HEK293T (cell line): ENCODE data around the gene CLIP3.

Experiments
- CTCF ChIA-PET: fragments of 350-600 bp; formaldehyde crosslinking; extraction: SDS; loops from one replicate; lab custom pipeline; 2021; ENCODE audit warnings: antibody characterized with exemption, inconsistent platforms; lab: Yijun Ruan, JAX
- POLR2A ChIA-PET: fragments of 350-600 bp; formaldehyde crosslinking; extraction: SDS; loops from one replicate; lab custom pipeline; 2020; ENCODE audit warnings: antibody characterized with exemption, inconsistent platforms; lab: Yijun Ruan, JAX
- DNase-seq: peaks from one replicate; pipeline ENCODE4 v3.0.0; 2012; ENCODE audit warnings: mixed read lengths; ENCODE audit errors: extremely low spot score
- ARNT ChIP-seq: fragments of 450-650 bp; IDR thresholded peaks from 2 replicates; pipeline ENCODE4 v1.6.1; 2017; ENCODE audit warnings: mild to moderate bottlenecking
- BHLHE40 ChIP-seq: fragments of 450-650 bp; IDR thresholded peaks from 2 replicates; pipeline ENCODE4 v1.6.1; 2016; ENCODE audit warnings: mild to moderate bottlenecking, moderate library complexity, borderline replicate concordance
- CTBP1 ChIP-seq: fragments of 450-650 bp; IDR thresholded peaks from 2 replicates; pipeline ENCODE4 v1.6.1; 2016; ENCODE audit warnings: borderline replicate concordance
- ELF4 ChIP-seq: fragments of 450-650 bp; IDR thresholded peaks from 2 replicates; pipeline ENCODE4 v1.6.1; 2017; ENCODE audit warnings: antibody characterized with exemption
- FOXA1 ChIP-seq: fragments of 450-650 bp; IDR thresholded peaks from 2 replicates; pipeline ENCODE4 v1.6.1; 2016; ENCODE audit warnings: mild to moderate bottlenecking
- FOXK2 ChIP-seq: fragments of 450-650 bp; IDR thresholded peaks from 2 replicates; pipeline ENCODE4 v1.6.1; 2016; ENCODE audit warnings: mild to moderate bottlenecking
- FOXM1 ChIP-seq: fragments of 450-650 bp; IDR thresholded peaks from 2 replicates; pipeline ENCODE4 v1.6.1; 2017; ENCODE audit warnings: mild to moderate bottlenecking, borderline replicate concordance
- HDGF ChIP-seq: fragments of 450-650 bp; IDR thresholded peaks from 2 replicates; pipeline ENCODE4 v1.6.1; 2017; ENCODE audit warnings: antibody characterized with exemption, borderline replicate concordance
- L3MBTL2 ChIP-seq: fragments of 450-650 bp; conservative IDR thresholded peaks from 2 replicates; pipeline ENCODE4 v1.6.1; 2016; ENCODE audit warnings: mild to moderate bottlenecking
- LEF1 ChIP-seq: fragments of 450-650 bp; IDR thresholded peaks from 2 replicates; pipeline ENCODE4 v1.6.1; 2017; ENCODE audit warnings: mild to moderate bottlenecking, borderline replicate concordance
- NFRKB ChIP-seq: fragments of 450-650 bp; IDR thresholded peaks from 2 replicates; pipeline ENCODE4 v1.6.1; 2016; ENCODE audit warnings: mild to moderate bottlenecking, moderate library complexity
- SP1 ChIP-seq: fragments of 450-650 bp; IDR thresholded peaks from 2 replicates; pipeline ENCODE4 v1.6.1; 2017
- SUZ12 ChIP-seq: fragments of 450-650 bp; IDR thresholded peaks from 2 replicates; pipeline ENCODE4 v1.6.1; 2016; ENCODE audit warnings: mild to moderate bottlenecking
- TARDBP ChIP-seq: fragments of 450-650 bp; IDR thresholded peaks from 2 replicates; pipeline ENCODE4 v1.6.1; 2016
- ZNF384 ChIP-seq: fragments of 450-650 bp; IDR thresholded peaks from 2 replicates; pipeline ENCODE4 v1.6.1; 2016
- TF ChIP-seq, protein P1 (sequence below): fragments of 450-650 bp; IDR thresholded peaks from 2 replicates; pipeline ENCODE4 v1.6.1; 2016

The CLIP3 gene

GRCh38 chr19:36027696-36028095, 5.0 kb downstream of the CLIP3 start:
- DNase-seq: no peak
- TF ChIP-seq NFRKB: no peak
- no peak for TF ChIP-seq BHLHE40
- no peak for TF ChIP-seq HDGF
- TF ChIP-seq FOXA1: no peak
- TF ChIP-seq, protein P1, sequence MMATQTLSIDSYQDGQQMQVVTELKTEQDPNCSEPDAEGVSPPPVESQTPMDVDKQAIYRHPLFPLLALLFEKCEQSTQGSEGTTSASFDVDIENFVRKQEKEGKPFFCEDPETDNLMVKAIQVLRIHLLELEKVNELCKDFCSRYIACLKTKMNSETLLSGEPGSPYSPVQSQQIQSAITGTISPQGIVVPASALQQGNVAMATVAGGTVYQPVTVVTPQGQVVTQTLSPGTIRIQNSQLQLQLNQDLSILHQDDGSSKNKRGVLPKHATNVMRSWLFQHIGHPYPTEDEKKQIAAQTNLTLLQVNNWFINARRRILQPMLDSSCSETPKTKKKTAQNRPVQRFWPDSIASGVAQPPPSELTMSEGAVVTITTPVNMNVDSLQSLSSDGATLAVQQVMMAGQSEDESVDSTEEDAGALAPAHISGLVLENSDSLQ: no peak
- no peak for TF ChIP-seq TARDBP
- TF ChIP-seq SUZ12: no peak
- TF ChIP-seq FOXK2: no peak
- TF ChIP-seq ZNF384: no peak
- TF ChIP-seq CTBP1: no peak
- no peak for TF ChIP-seq SP1
- no peak for TF ChIP-seq FOXM1
- TF ChIP-seq L3MBTL2: no peak
- no peak for TF ChIP-seq ELF4
- TF ChIP-seq LEF1: no peak
- POLR2A ChIA-PET: no interaction called here
- CTCF ChIA-PET: no interaction called here

- DNase-seq: no peak
- POLR2A ChIA-PET: no interaction called here
- CTCF ChIA-PET: no interaction called here
- no peak for TF ChIP-seq CTBP1
- no peak for TF ChIP-seq SUZ12
- TF ChIP-seq TARDBP: no peak
- no peak for TF ChIP-seq NFRKB
- TF ChIP-seq, protein P1: no peak
Measured at GRCh38 chr19:36026091-36026876, 6.4 kb downstream of the CLIP3 start.

DNA sequence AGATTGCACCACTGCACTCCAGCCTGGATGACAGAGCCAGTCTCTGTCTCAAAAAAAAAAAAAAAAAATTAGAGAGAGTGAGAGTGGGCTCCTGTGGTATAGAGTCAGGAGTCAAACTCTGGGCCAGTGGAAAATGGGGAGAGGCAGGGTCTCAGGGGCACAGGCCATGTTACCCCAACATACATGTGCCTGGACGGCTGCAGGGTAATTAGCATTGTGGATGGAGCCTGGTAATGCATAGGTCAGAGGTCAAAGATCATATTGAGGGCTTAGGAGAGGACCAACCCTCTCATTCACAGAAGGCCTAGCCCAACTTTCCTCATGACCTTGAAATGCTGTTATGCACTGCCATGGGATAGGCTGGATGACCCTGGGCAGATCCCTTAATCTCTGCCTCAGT, 7.1 kb downstream of the CLIP3 start:
- TF ChIP-seq FOXK2 (no peak), CTBP1 (no peak), L3MBTL2 (no peak), TARDBP (no peak), SUZ12 (no peak), FOXM1 (no peak), HDGF (no peak), BHLHE40 (no peak), NFRKB (no peak), FOXA1 (no peak), ARNT (no peak), LEF1 (no peak), ELF4 (no peak), ZNF384 (no peak), SP1 (no peak)
- TF ChIP-seq, protein P1: no peak
- no peak for DNase-seq
- POLR2A ChIA-PET: no interaction called here
- CTCF ChIA-PET: no interaction called here

DNA sequence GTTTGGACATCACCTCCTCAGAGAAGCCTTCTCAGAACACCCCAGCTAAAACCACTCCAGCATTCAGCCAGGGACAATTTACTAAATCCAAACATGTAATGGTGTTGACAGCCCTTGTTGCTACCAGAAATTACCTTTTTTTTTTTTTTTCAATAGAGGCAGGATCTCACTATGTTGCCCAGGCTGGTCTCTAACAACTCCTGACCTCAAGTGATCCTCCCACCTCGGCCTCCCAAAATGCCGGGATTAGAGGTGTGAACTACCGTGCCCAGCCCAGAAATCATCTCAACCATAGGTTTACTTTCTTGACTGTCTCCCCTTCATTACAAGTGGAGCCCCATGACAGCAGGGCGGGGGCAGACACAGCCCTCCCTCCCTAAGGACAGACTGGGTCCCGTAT, 9.2 kb downstream of the CLIP3 start:
- DNase-seq: no peak
- ChIA-PET POLR2A (interaction anchor here (1.0 kb wide), 1 partner anchor 9 kb away, joined by 3 read pairs; the partner anchor contains the start of gene ALKBH6), CTCF (no interaction called here)
- TF ChIP-seq L3MBTL2 (no peak), CTBP1 (no peak), LEF1 (no peak), FOXA1 (no peak), TARDBP (no peak), ELF4 (no peak), SP1 (no peak)

- no peak for DNase-seq
- no peak for TF ChIP-seq L3MBTL2
- TF ChIP-seq SP1: no peak
- TF ChIP-seq ARNT: no peak
- no peak for TF ChIP-seq NFRKB
- no peak for TF ChIP-seq CTBP1
- no peak for TF ChIP-seq LEF1
- no peak for TF ChIP-seq FOXK2
- no peak for TF ChIP-seq TARDBP
- no peak for TF ChIP-seq FOXA1
- no peak for TF ChIP-seq BHLHE40
- TF ChIP-seq SUZ12: no peak
- ChIA-PET CTCF (no interaction called here), POLR2A (no interaction called here)
Measured at GRCh38 chr19:36019061-36019670, 13.5 kb downstream of the CLIP3 start.
